Mesendoderm (in vitro differentiated cells): ENCODE data around the gene SURF6. TPM values are rescaled to one million over a fixed set of nuclear protein-coding genes. Genes with fewer than 3 reads are reported as not detected.

Experiments used
- DNase-seq: peaks from one replicate; pipeline ENCODE4 v3.0.0; 2013
- H2AK5ac ChIP-seq: 2 replicates; pipeline ENCODE4 v1.6.1; 2013; ENCODE audit warnings: low read length, inconsistent platforms
- H2BK120ac ChIP-seq: 2 replicates; pipeline ENCODE4 v1.6.1; 2013; ENCODE audit warnings: low read depth, mild to moderate bottlenecking, low read length, moderate library complexity, mixed read lengths
- H2BK15ac ChIP-seq: replicated peaks from 2 replicates; pipeline ENCODE4 v1.6.1; 2013; ENCODE audit warnings: low read depth, mild to moderate bottlenecking, moderate library complexity
- H2BK5ac ChIP-seq: 2 replicates; pipeline ENCODE4 v1.6.1; 2013; ENCODE audit warnings: low read length, inconsistent platforms
- H3K18ac ChIP-seq: 2 replicates; pipeline ENCODE4 v1.6.1; 2013; ENCODE audit warnings: mild to moderate bottlenecking, low read length, mixed read lengths
- H3K23ac ChIP-seq: one replicate; pipeline ENCODE4 v1.6.1; 2013; ENCODE audit warnings: low read length
- H3K27ac ChIP-seq: 2 replicates; pipeline ENCODE4 v1.5.1; 2013; ENCODE audit warnings: low read depth, mild to moderate bottlenecking, inconsistent platforms, low read length, moderate library complexity
- H3K27me3 ChIP-seq: 2 replicates; pipeline ENCODE4 v1.6.1; 2013; ENCODE audit warnings: low read length, control low read depth, mild to moderate bottlenecking, inconsistent platforms; ENCODE audit not compliant: insufficient read depth, poor library complexity
- H3K36me3 ChIP-seq: 2 replicates; pipeline ENCODE4 v1.6.1; 2013; ENCODE audit warnings: low read length, inconsistent platforms; ENCODE audit not compliant: control insufficient read depth, insufficient read depth
- H3K4ac ChIP-seq: one replicate; pipeline ENCODE4 v1.6.1; 2013; ENCODE audit warnings: low read depth, mild to moderate bottlenecking, low read length, moderate library complexity
- H3K4me1 ChIP-seq: 2 replicates; pipeline ENCODE4 v1.6.1; 2013; ENCODE audit warnings: low read depth, low read length, inconsistent platforms; ENCODE audit not compliant: control insufficient read depth
- H3K4me2 ChIP-seq: 2 replicates; pipeline ENCODE4 v1.6.1; 2013; ENCODE audit warnings: low read length
- H3K4me3 ChIP-seq: 2 replicates; pipeline ENCODE4 v1.5.1; 2013; ENCODE audit warnings: mild to moderate bottlenecking, low read length
- H3K56ac ChIP-seq: one replicate; pipeline ENCODE4 v1.6.1; 2013; ENCODE audit warnings: low read length
- H3K79me1 ChIP-seq: 2 replicates; pipeline ENCODE4 v1.6.1; 2013; ENCODE audit warnings: low read length, inconsistent platforms
- H3K79me2 ChIP-seq: 2 replicates; pipeline ENCODE4 v1.6.1; 2013; ENCODE audit warnings: mild to moderate bottlenecking, low read length; ENCODE audit not compliant: control insufficient read depth, insufficient read depth
- H3K9ac ChIP-seq: 2 replicates; pipeline ENCODE4 v1.6.1; 2013; ENCODE audit warnings: low read length, inconsistent platforms
- H4K5ac ChIP-seq: one replicate; pipeline ENCODE4 v1.6.1; 2013; ENCODE audit warnings: low read length
- H4K8ac ChIP-seq: one replicate; pipeline ENCODE4 v1.6.1; 2013; ENCODE audit warnings: low read depth, mild to moderate bottlenecking, control low read depth, low read length, moderate library complexity
- WGBS: extraction: QIAGEN DNeasy Blood & Tissue Kit; methylation state at CpG from one replicate; pipeline ENCODE4 v1.1.7; 2013; ENCODE audit warnings: low lambda C conversion rate, missing lambda C conversion rate; ENCODE audit not compliant: insufficient coverage; ENCODE audit errors: extremely low coverage; 5-methylcytosine and 5-hydroxymethylcytosine counted together
- polyA plus RNA-seq, 2 experiments: library from polyadenylated mRNA; stranded (reverse); fragments of 200-250 nt; gene quantifications; one replicate each; pipeline ENCODE4 v1.2.3, GENCODE V29; 2013

The SURF6 gene
- polyA plus RNA-seq (2013, experiment 1 of 2): 22.8 TPM
- 22.6 TPM for polyA plus RNA-seq (2013, experiment 2 of 2)

DNA sequence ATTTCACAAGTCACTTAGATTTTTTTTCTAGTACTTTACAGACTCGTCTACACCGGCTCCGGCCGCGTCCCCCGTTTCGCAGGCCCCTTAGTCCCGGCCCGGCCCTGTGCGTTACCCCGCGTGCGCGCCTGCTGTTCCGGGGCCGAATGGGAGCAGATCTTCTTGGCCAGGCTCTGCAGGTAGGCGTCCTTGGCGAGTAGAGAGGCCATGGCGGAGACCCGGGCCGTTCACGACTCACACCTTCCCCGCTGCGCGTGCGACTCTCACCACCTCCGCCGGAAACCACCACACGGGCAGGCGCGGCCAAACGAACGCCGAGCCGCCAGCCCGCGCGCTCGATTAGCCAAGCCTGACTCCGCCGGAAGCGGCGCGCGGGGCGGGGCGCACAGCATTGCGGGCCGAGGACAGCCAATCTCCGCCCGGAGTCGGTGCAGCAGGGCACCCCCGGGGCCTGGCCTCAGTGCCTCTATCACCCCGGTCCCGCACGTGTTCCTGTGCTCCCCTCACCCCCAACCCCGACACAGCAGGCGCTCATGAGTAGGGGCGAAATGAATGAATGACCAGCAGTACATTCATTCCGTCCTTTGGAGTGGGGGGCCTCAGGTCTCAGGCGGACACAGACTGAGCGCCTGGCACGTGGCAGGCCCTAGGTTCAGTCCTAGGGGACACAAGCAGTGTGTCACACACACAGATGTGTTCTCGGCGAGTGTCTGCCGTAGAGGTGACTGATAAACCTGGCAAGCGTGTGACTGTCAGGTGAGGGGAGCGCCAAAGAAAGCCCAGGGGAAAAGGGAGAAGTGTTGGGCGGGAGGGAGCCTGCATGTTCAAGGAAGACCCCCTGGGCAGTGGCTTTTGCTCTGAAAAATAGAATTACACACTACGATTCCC lies at the start of gene SURF6:
SURF6 (minus strand) TSS at position 265 of the 888 bp plus-strand sequence; CDS start at position 209, 56 bp downstream.
- Histone ChIP-seq H3K4ac (peak within 1 kb of the TSS; percentile 95), H2BK5ac (no peak within 1 kb of the TSS), H3K27me3 (no peaks in the 10 kb centered on the region), H3K9ac (peak within 1 kb of the TSS; percentile 96), H2BK15ac (no peak within 1 kb of the TSS), H3K36me3 (peaks cover 15% of the 10 kb centered on the region), H3K4me1 (peaks cover 5% of the 10 kb centered on the region), H3K4me3 (peak within 1 kb of the TSS; percentile 89), H4K8ac (no peak within 1 kb of the TSS), H3K56ac (peak within 1 kb of the TSS; percentile 98), H3K79me1 (peaks cover 10% of the 10 kb centered on the region), H3K4me2 (peak within 1 kb of the TSS; percentile 80), H3K27ac (peak within 1 kb of the TSS; percentile 82), H2AK5ac (no peak within 1 kb of the TSS), H3K79me2 (peaks cover 14% of the 10 kb centered on the region), H3K18ac (peak within 1 kb of the TSS; percentile 86), H2BK120ac (no peak within 1 kb of the TSS), H3K23ac (no peak within 1 kb of the TSS), H4K5ac (no peak within 1 kb of the TSS)
- no CpG with 5 or more reads among the region's 70 CpGs for WGBS
- peak; percentile 97 for DNase-seq

DNA sequence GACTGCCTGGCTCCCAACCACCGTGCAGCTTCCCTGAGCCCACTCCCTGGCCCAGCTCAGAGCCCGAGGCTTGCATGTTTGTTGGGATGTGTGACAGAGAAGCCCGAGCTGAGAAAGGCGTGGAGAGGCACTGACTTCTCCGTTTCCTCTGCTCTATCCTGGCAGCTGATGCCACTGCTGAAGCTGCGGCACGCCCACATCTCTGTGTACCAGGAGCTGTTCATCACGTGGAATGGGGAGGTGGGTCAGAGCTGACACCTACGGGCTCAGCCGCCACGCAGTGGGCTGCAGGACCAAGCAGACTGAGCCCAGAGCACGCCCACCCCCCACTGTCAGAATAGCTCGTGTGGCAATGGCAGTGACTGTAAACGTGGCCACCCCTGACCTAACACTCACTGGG lies 49.5 kb upstream of the SURF6 start:
- H4K8ac ChIP-seq: no peak overlapping the region
- no peak overlapping the region for H3K9ac ChIP-seq
- H2BK15ac ChIP-seq: no peak overlapping the region
- no peaks in the 10 kb centered on the region for H3K79me2 ChIP-seq
- H3K4me3 ChIP-seq: no peak overlapping the region
- no peak overlapping the region for H3K27ac ChIP-seq
- no peaks in the 10 kb centered on the region for H3K36me3 ChIP-seq
- no peak for DNase-seq
- no peak overlapping the region for H3K4ac ChIP-seq
- no peaks in the 10 kb centered on the region for H3K27me3 ChIP-seq
- H3K18ac ChIP-seq: no peak overlapping the region
- H2BK120ac ChIP-seq: no peak overlapping the region
- H2BK5ac ChIP-seq: no peak overlapping the region
- H2AK5ac ChIP-seq: no peak overlapping the region
- no peaks in the 10 kb centered on the region for H3K79me1 ChIP-seq
- no peak overlapping the region for H3K56ac ChIP-seq
- no peak overlapping the region for H3K4me2 ChIP-seq
- no peaks in the 10 kb centered on the region for H3K4me1 ChIP-seq
- WGBS: no CpG with 5 or more reads among the region's 14 CpGs
- H4K5ac ChIP-seq: no peak overlapping the region
- no peak overlapping the region for H3K23ac ChIP-seq

DNA sequence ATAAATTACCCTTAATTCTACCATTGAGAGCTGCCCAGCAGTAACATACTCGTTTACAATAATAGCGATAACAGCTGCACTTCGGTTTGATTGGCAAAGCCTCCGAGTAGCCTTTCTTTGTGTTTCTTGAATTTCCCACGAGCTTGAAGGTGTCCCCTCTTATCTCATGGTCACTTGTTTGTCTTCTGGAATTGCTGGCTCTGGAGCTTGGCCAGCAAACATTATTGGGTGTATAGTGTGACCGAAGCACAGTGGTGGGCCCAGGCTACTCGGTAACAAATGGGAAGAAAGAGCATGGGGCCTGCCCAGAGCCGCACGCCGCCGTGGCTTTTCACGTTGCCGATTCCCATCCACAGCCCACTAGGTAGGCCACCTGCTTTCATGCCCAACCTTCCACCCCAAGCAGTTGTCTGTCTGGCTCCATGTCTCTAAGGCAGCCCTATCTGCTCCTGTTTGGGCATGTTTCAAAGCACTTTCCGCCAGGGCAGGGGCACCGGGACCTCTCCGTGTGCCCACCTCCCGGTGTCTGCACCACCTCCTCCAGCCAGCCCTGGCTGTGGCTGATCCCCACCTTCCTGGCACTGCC lies 48.8 kb upstream of the SURF6 start:
- H3K27me3 ChIP-seq: no peaks in the 10 kb centered on the region
- no peak overlapping the region for H3K27ac ChIP-seq
- H2AK5ac ChIP-seq: no peak overlapping the region
- H3K79me2 ChIP-seq: no peaks in the 10 kb centered on the region
- no peaks in the 10 kb centered on the region for H3K79me1 ChIP-seq
- no peaks in the 10 kb centered on the region for H3K36me3 ChIP-seq
- H3K4me3 ChIP-seq: no peak overlapping the region
- H2BK15ac ChIP-seq: no peak overlapping the region
- H3K9ac ChIP-seq: no peak overlapping the region
- WGBS: no CpG with 5 or more reads among the region's 17 CpGs
- H3K23ac ChIP-seq: no peak overlapping the region
- H3K4me1 ChIP-seq: no peaks in the 10 kb centered on the region
- H4K5ac ChIP-seq: no peak overlapping the region
- H3K4me2 ChIP-seq: no peak overlapping the region
- H3K4ac ChIP-seq: no peak overlapping the region
- H3K18ac ChIP-seq: no peak overlapping the region
- H2BK120ac ChIP-seq: no peak overlapping the region
- H2BK5ac ChIP-seq: no peak overlapping the region
- H4K8ac ChIP-seq: no peak overlapping the region
- no peak overlapping the region for H3K56ac ChIP-seq
- DNase-seq: no peak

DNA sequence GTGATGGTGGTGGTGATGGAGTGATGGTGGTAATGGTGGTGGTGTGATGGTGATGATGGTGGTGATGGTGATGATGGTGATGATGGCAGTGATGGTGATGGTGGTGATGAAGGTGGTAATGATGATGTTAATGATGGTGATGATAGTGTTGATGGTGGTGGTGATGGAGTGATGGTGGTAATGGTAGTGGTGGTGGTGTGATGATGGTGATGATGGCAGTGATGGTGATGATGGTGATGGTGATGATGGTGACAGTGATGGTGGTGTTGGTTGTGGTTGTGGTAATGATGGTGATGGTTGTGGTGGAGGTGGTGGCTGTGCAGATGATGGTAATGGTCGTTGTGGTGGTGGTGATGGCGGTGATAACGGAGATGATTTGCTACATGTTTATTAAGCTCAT lies 47.5 kb upstream of the SURF6 start:
- no peak overlapping the region for H4K5ac ChIP-seq
- H2AK5ac ChIP-seq: no peak overlapping the region
- H3K4me3 ChIP-seq: no peak overlapping the region
- no peak overlapping the region for H3K56ac ChIP-seq
- H3K9ac ChIP-seq: no peak overlapping the region
- no peak overlapping the region for H2BK120ac ChIP-seq
- DNase-seq: no peak
- no peaks in the 10 kb centered on the region for H3K36me3 ChIP-seq
- no peak overlapping the region for H4K8ac ChIP-seq
- H3K18ac ChIP-seq: no peak overlapping the region
- WGBS: no CpG with 5 or more reads among the region's 3 CpGs
- no peak overlapping the region for H2BK5ac ChIP-seq
- no peaks in the 10 kb centered on the region for H3K79me1 ChIP-seq
- no peaks in the 10 kb centered on the region for H3K4me1 ChIP-seq
- H3K79me2 ChIP-seq: no peaks in the 10 kb centered on the region
- no peak overlapping the region for H3K4ac ChIP-seq
- no peak overlapping the region for H3K23ac ChIP-seq
- H3K27ac ChIP-seq: no peak overlapping the region
- no peak overlapping the region for H3K4me2 ChIP-seq
- H3K27me3 ChIP-seq: no peaks in the 10 kb centered on the region
- H2BK15ac ChIP-seq: no peak overlapping the region

DNA sequence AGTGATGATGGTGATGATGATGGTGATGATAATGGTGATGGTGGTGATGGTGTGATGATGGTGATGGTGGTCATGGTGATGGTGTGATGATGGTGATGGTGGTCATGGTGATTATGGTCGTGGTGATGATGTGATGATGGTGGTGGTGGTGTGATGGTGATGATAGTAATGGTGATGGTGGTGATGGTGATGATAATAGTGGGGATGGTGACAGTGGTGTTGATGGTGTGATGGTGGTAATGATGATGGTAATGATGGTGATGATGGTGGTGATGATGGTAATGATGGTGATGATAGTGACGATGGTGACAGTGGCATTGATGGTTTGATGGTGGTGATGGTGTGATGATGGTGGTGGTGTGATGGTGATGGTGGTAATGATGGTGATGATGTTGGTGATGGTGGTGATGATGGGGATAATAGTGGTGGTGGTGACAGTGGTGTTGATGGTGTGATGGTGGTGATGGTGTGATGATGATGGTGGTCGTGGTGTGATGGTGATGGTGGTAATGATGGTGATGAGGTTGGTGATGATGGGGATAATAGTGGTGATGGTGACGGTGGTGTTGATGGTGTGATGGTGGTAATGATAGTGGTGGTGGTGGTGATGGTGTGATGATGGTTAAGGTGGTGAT lies 46.6 kb upstream of the SURF6 start:
- Histone ChIP-seq H4K8ac (no peak overlapping the region), H3K79me1 (no peaks in the 10 kb centered on the region), H3K23ac (no peak overlapping the region), H4K5ac (no peak overlapping the region), H3K27me3 (no peaks in the 10 kb centered on the region), H3K4me1 (no peaks in the 10 kb centered on the region), H3K27ac (no peak overlapping the region), H3K4me3 (no peak overlapping the region), H2BK120ac (no peak overlapping the region), H3K9ac (no peak overlapping the region), H3K79me2 (no peaks in the 10 kb centered on the region), H3K18ac (no peak overlapping the region), H3K56ac (no peak overlapping the region), H2AK5ac (no peak overlapping the region), H3K4me2 (no peak overlapping the region), H2BK5ac (no peak overlapping the region), H3K36me3 (no peaks in the 10 kb centered on the region), H2BK15ac (no peak overlapping the region), H3K4ac (no peak overlapping the region)
- 100% methylated on average over 3 of the region's 4 CpGs for WGBS
- no peak for DNase-seq
